BE2C (cell line): Measurements from ENCODE around the gene TIMMDC1.

Experiments
- DNase-seq: peaks from one replicate; pipeline ENCODE4 v3.0.0-alpha.2; 2020
- H3K27me3 ChIP-seq: fragments of 250-450 bp; sonication (Bioruptor Pico); 2 replicates; pipeline ENCODE4 v1.5.1; 2020; ENCODE audit warnings: mild to moderate bottlenecking
- H3K36me3 ChIP-seq: fragments of 250-450 bp; sonication (Bioruptor Pico); 2 replicates; pipeline ENCODE4 v1.5.1; 2020; ENCODE audit warnings: mild to moderate bottlenecking
- H3K4me1 ChIP-seq: fragments of 250-450 bp; sonication (Bioruptor Pico); 2 replicates; pipeline ENCODE4 v1.5.1; 2020
- H3K4me3 ChIP-seq: 2 replicates; pipeline ENCODE4 v1.5.1; 2011; ENCODE audit warnings: low read depth, low read length
- H3K9me3 ChIP-seq: fragments of 250-450 bp; sonication (Bioruptor Pico); 2 replicates; pipeline ENCODE4 v1.5.1; 2020
- TF ChIP-seq, protein P1 (sequence below): IDR thresholded peaks from 2 replicates; pipeline ENCODE4 v1.5.1; 2012; ENCODE audit warnings: mild to moderate bottlenecking, low read depth, low read length

The TIMMDC1 gene

DNA sequence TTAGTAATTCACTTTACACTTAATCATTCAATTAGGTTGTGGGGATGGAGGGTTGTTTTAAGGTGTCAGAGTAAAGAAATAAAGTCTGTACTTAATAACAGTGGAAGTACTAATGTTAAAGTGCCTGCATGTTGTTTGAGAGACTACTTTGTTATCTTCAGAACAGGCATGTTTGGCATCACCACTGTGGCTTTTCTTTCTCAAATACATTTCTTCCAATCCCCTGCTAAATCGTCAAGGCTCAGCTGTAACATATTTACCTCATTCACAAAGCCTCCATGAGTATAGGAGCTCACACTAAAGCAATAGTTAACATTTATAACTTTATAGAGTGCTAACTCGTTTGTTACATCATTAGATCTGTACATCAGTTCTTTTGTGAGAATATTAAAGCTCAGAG is 2.6 kb downstream of the TIMMDC1 start:
- H3K36me3 ChIP-seq = peaks cover 19% of the 10 kb centered on the region
- H3K4me1 ChIP-seq = peaks cover 4% of the 10 kb centered on the region
- H3K27me3 ChIP-seq = no peaks in the 10 kb centered on the region
- no peak for DNase-seq
- H3K4me3 ChIP-seq = no peak overlapping the region
- TF ChIP-seq, protein P1, sequence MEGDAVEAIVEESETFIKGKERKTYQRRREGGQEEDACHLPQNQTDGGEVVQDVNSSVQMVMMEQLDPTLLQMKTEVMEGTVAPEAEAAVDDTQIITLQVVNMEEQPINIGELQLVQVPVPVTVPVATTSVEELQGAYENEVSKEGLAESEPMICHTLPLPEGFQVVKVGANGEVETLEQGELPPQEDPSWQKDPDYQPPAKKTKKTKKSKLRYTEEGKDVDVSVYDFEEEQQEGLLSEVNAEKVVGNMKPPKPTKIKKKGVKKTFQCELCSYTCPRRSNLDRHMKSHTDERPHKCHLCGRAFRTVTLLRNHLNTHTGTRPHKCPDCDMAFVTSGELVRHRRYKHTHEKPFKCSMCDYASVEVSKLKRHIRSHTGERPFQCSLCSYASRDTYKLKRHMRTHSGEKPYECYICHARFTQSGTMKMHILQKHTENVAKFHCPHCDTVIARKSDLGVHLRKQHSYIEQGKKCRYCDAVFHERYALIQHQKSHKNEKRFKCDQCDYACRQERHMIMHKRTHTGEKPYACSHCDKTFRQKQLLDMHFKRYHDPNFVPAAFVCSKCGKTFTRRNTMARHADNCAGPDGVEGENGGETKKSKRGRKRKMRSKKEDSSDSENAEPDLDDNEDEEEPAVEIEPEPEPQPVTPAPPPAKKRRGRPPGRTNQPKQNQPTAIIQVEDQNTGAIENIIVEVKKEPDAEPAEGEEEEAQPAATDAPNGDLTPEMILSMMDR = no peak
- H3K9me3 ChIP-seq = no peaks in the 10 kb centered on the region

DNA sequence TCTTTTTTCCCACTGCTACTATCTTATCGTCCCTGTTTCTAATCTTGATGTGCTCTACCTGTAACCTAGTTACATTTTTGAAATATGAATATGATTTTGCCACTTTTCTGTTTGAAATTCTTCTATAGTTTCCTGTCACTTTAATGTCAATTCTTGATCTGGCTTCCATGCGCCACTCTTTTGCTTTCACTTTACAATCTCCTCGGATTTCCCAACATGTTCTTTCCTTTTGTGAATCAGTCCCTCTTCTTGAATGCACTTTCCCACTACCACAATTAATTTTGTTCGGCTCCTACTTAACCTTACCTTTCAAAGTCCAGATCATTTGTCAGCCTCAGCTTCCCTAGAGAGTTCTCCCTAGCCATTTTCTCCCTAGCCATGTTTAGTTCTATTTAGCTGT is 8.3 kb downstream of the TIMMDC1 start:
- Histone ChIP-seq H3K27me3 (no peaks in the 10 kb centered on the region), H3K4me3 (no peak overlapping the region), H3K9me3 (no peaks in the 10 kb centered on the region), H3K4me1 (no peaks in the 10 kb centered on the region), H3K36me3 (peaks cover 33% of the 10 kb centered on the region)
- TF ChIP-seq, protein P1 = no peak
- no peak for DNase-seq

DNA sequence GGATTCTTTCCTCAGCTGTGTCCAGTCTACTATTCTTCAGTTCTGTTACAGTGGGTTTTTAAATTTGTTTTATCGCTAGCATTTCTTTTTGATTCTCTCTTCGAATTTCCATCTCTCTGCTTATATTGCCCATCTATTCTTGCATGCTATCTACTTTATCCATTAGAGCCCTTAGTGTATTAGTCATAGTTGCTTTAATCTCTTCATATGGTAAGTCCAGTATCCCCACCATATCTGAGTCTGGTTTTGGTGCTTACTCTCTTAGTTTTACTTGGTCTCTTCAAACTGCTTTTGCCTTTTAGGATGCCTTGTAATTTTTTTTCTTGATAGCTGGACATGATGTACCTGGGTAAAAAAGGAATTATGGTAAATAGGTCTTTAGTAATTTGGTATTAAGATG is 9.1 kb downstream of the TIMMDC1 start:
- Histone ChIP-seq H3K27me3 (no peaks in the 10 kb centered on the region), H3K4me3 (no peak overlapping the region), H3K4me1 (no peaks in the 10 kb centered on the region), H3K36me3 (peaks cover 33% of the 10 kb centered on the region), H3K9me3 (no peaks in the 10 kb centered on the region)
- DNase-seq = no peak
- TF ChIP-seq, protein P1 = no peak

DNA sequence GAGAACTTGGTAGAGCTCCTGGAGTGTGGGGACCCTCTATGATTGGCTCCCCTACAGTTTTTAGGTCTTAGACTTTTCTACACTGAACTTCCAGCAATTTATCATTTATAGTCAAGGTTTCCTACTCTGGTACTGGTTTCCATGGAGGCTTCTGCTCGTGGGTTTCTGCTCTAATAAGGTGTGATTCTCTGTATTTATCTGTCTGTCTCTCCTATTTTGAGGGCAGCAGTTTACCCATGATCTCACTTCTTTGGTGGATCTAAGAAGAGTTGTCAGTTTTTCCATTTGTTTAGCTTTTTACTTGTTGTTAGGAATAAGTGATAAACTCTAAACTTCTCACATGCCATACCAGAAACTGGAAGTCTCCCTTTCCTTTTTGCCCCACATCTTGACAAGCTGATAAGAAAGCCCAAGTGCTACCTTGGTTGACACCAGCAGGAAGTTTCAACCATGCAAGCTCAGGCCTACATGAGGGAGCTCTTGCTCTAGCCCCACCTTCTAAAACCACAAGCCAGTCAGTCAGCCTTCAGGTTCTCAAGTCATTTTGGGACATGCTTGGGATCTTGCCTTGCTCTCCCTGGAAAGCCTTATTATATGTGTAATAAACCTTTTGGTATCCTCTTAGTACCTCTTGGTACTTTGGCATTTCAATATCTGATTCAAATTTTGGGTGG is 10.0 kb downstream of the TIMMDC1 start:
- TF ChIP-seq, protein P1 = no peak

DNA sequence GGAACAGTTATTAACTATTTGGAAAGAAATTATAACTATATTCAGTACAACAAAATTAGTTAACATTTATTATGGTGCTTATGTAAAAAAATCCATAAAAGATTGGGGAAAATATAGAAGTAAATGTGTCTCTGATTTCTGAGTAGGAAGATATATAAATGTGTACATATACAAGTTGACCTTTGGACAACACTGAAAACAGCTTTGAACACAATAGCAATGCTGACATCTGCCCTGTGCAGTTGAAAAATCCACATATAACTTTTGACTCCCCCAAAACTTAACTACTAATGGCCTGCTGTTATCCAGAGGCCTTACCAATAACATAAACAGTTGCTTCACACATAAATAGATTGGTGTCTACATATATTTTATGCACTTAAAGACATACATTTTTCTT is 12.3 kb downstream of the TIMMDC1 start:
- Histone ChIP-seq H3K9me3 (no peaks in the 10 kb centered on the region), H3K4me3 (no peak overlapping the region), H3K4me1 (no peaks in the 10 kb centered on the region), H3K27me3 (no peaks in the 10 kb centered on the region), H3K36me3 (peaks cover 20% of the 10 kb centered on the region)
- no peak for DNase-seq
- TF ChIP-seq, protein P1 = no peak

More for the DNA sequence above, 10.0 kb downstream of the TIMMDC1 start:
- peaks cover 29% of the 10 kb centered on the region for H3K36me3 ChIP-seq
- no peak for DNase-seq
- H3K9me3 ChIP-seq = no peaks in the 10 kb centered on the region
- no peaks in the 10 kb centered on the region for H3K27me3 ChIP-seq
- no peak overlapping the region for H3K4me3 ChIP-seq
- H3K4me1 ChIP-seq = no peaks in the 10 kb centered on the region

DNA sequence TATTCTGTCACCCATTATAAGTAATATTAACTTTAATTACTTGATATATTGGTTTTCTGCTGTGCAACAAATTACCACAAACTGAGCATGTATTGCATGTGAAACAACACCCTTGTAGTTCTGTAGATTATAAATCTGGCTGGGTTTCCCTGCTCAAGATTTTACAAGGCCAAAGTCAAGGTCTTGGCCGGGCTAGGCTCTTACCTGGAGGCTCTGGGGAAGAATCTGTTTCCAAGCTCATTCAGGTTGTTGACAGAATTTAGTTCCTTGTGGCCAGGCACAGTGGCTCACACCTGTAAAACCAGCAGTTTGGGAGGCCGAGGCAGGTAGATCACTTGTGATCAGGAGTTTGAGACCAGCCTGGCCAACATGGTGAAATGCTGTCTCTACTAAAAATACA is 16.3 kb downstream of the TIMMDC1 start:
- no peak for DNase-seq
- no peak overlapping the region for H3K4me3 ChIP-seq
- TF ChIP-seq, protein P1 = no peak
- no peaks in the 10 kb centered on the region for H3K27me3 ChIP-seq
- no peaks in the 10 kb centered on the region for H3K9me3 ChIP-seq
- no peaks in the 10 kb centered on the region for H3K4me1 ChIP-seq
- H3K36me3 ChIP-seq = peaks cover 39% of the 10 kb centered on the region
